AG04450 (cell line): ENCODE measurements around the gene MARK2. TPM values are rescaled to one million over a fixed set of nuclear protein-coding genes. Genes with fewer than 3 reads are reported as not detected.

Source experiments
- CTCF ChIA-PET: fragments of 300-600, 350-600 bp; formaldehyde crosslinking; extraction: SDS; loops from one replicate; lab custom pipeline; 2022; ENCODE audit warnings: antibody characterized with exemption, inconsistent platforms; lab: Charles Lee
- POLR2A ChIA-PET: fragments of 350-600 bp; formaldehyde crosslinking; extraction: SDS; loops from one replicate; lab custom pipeline; 2021; ENCODE audit warnings: antibody characterized with exemption, inconsistent platforms; lab: Yijun Ruan, JAX
- DNase-seq: peaks from one replicate; pipeline ENCODE4 v3.0.0-alpha.2; 2011; ENCODE audit warnings: low read depth, low spot score
- H3K27ac ChIP-seq: one replicate; pipeline ENCODE4 v1.5.1; 2012; ENCODE audit warnings: low read depth, low read length, control low read depth
- H3K27me3 ChIP-seq: one replicate; pipeline ENCODE4 v1.6.0; 2012; ENCODE audit warnings: low read length; ENCODE audit not compliant: control insufficient read depth, insufficient read depth
- H3K4me3 ChIP-seq: 2 replicates; pipeline ENCODE4 v1.5.1; 2011; ENCODE audit warnings: mild to moderate bottlenecking, low read depth, low read length, control low read depth
- H3K9me3 ChIP-seq: 2 replicates; pipeline ENCODE4 v1.5.1; 2012; ENCODE audit warnings: low read length; ENCODE audit not compliant: control insufficient read depth, insufficient read depth
- polyA plus RNA-seq: library from polyadenylated mRNA; depleted of rRNA; stranded (reverse); fragments of >200 nt; gene quantifications from 2 replicates; pipeline ENCODE4 v1.2.3, GENCODE V29; 2011
- TF ChIP-seq, protein P1 (sequence below): IDR thresholded peaks from 2 replicates; pipeline ENCODE4 v1.5.1; 2011; ENCODE audit warnings: low read depth, low read length, control low read depth, inconsistent platforms

The MARK2 gene
- polyA plus RNA-seq, 1 experiment, result 16.5 TPM

DNA sequence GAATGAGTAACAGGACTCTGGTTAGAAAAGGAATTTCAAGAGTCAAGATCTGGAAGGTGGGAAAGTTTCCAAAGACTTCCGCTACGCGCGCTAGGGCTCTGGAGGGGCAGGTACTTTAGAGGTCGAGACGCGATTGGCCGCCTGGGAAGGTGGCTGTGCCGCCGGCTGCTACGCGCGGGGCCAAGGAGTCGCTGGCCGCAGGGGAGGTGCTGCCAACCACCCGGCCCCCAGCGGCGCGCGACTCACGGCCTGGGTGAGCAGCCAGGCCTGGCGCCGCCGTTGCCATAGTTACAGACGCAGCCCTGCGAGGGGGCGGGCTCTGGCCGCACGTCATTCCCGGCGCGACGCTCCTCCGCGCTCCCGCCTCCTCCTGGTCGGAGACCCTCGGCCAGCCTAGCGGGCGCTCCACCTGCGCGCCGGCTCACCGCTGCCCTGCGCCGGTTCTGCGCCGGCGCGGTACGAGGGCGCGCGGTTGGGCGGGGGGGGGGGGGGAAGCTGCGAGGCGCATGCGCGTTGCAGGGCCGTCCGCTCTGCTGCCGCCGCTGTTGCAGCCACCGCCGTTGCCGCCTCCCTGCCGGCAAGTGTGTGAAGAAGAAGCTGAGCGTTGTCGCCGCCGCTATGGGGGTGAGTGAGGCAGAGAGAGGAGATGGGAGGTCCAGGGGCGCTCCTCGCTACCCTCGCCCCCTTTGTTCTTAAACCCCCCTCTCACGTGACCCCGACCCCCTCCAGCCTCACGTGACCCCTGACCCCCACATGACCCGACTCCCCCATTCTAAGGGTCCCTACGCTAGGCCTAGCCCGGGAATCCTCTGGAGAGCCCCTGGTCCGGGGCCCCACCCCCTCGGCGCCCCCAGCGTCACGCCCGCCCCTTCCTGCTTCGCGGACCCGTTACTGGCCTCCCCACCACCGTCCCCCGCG is 99.8 kb downstream of the MARK2 start, which contains the start of gene NAA40:
NAA40 (plus strand) TSS at position 524 of the 918 bp plus-strand sequence; CDS start at position 619, 95 bp downstream.
- POLR2A ChIA-PET, result interaction anchor here (0.6 kb wide), 1 partner anchor 1285 kb away, joined by 4 read pairs; no protein-coding TSS in a partner anchor
- H3K4me3 ChIP-seq, result peak within 1 kb of the TSS; percentile 94
- H3K27me3 ChIP-seq, result no peaks in the 10 kb centered on the region
- peak within 1 kb of the TSS; percentile 33 for H3K27ac ChIP-seq
- no peaks in the 10 kb centered on the region; the same call in 1 of the 2 replicates for H3K9me3 ChIP-seq
- DNase-seq, result peak; percentile 90
- TF ChIP-seq, protein P1, sequence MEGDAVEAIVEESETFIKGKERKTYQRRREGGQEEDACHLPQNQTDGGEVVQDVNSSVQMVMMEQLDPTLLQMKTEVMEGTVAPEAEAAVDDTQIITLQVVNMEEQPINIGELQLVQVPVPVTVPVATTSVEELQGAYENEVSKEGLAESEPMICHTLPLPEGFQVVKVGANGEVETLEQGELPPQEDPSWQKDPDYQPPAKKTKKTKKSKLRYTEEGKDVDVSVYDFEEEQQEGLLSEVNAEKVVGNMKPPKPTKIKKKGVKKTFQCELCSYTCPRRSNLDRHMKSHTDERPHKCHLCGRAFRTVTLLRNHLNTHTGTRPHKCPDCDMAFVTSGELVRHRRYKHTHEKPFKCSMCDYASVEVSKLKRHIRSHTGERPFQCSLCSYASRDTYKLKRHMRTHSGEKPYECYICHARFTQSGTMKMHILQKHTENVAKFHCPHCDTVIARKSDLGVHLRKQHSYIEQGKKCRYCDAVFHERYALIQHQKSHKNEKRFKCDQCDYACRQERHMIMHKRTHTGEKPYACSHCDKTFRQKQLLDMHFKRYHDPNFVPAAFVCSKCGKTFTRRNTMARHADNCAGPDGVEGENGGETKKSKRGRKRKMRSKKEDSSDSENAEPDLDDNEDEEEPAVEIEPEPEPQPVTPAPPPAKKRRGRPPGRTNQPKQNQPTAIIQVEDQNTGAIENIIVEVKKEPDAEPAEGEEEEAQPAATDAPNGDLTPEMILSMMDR, result no peak
- CTCF ChIA-PET, result interaction anchor here (1.0 to 1.1 kb wide), 2 partner anchors 38 to 101 kb away, joined by 3 read pairs; no protein-coding TSS in a partner anchor

GRCh38 chr11:63939397-63939891 is 100.5 kb downstream of the MARK2 start:
- H3K9me3 ChIP-seq, result no peaks in the 10 kb centered on the region; the same call in 1 of the 2 replicates
- H3K27ac ChIP-seq, result no peak overlapping the region
- no peaks in the 10 kb centered on the region for H3K27me3 ChIP-seq
- peak overlapping the region; percentile 94 for H3K4me3 ChIP-seq
- ChIA-PET CTCF (interaction anchor here (1.0 kb wide), 1 partner anchor 102 kb away, joined by 3 read pairs; no protein-coding TSS in a partner anchor), POLR2A (no interaction called here)
- DNase-seq, result no peak
- TF ChIP-seq, protein P1, result peak; percentile 14

GRCh38 chr11:63940786-63941185 is 101.9 kb downstream of the MARK2 start:
- ChIA-PET CTCF (no interaction called here), POLR2A (no interaction called here)
- H3K27ac ChIP-seq, result no peak overlapping the region
- no peak for DNase-seq
- no peak overlapping the region for H3K4me3 ChIP-seq
- H3K9me3 ChIP-seq, result no peaks in the 10 kb centered on the region; the same call in 1 of the 2 replicates
- H3K27me3 ChIP-seq, result no peaks in the 10 kb centered on the region
- TF ChIP-seq, protein P1, result no peak

DNA sequence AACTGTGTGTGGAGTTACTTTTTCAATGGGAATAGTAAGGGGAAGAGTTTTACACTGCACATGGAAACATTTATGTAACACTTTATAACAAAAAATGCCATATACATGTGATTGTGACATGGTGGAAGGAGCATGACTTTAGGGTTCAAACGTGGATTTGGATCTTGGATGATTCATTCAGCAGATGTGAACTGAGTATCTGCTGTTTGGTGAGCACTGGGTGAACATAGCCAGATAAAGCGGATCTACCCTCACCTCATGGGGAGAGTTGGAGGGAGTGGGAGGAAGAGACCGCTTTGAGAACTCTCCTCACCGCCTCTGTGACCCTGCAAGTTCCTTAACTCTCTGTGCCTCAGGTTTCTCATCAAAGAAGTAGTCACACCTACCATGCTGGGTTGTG is 103.0 kb downstream of the MARK2 start:
- DNase-seq, result no peak
- Histone ChIP-seq H3K4me3 (no peak overlapping the region), H3K27ac (no peak overlapping the region), H3K9me3 (no peaks in the 10 kb centered on the region; the same call in 1 of the 2 replicates), H3K27me3 (no peaks in the 10 kb centered on the region)
- TF ChIP-seq, protein P1, result no peak
- ChIA-PET POLR2A (no interaction called here), CTCF (interaction anchor here (8.2 kb wide), 1 partner anchor 106 kb away, joined by 256 read pairs; the partner anchor contains the start of gene MARK2)
